ENCODE data around the gene XPO5.

XPO5 gene

GRCh38 chr6:43517505-43518357, 58.1 kb downstream of the XPO5 start:
- DNase-seq (ENCODE audit: low read depth in 2 of 2) = no peak

- peak; percentile 94 to 96 for DNase-seq (ENCODE audit: low read depth in 2 of 2)
Measured at GRCh38 chr6:43516697-43517504, 58.9 kb downstream of the XPO5 start, which contains the start of the genes POLR1C and YIPF3. POLR1C (plus strand) TSS chr6:43517089; CDS start chr6:43517110, 21 bp downstream. YIPF3 (minus strand) TSS chr6:43516926; CDS start chr6:43516807, 119 bp downstream.

- no peak for DNase-seq (ENCODE audit: low read depth in 2 of 2)
Measured at GRCh38 chr6:43516367-43516696, 59.5 kb downstream of the XPO5 start.

GRCh38 chr6:43515808-43516207, 60.0 kb downstream of the XPO5 start:
- DNase-seq (ENCODE audit: low read depth in 2 of 2) = no peak

- DNase-seq (ENCODE audit: low read depth in 2 of 2) = no peak
Measured at GRCh38 chr6:43511824-43512415, 63.9 kb downstream of the XPO5 start.

GRCh38 chr6:43510827-43511163, 65.0 kb downstream of the XPO5 start:
- no peak for DNase-seq (ENCODE audit: low read depth in 2 of 2)

GRCh38 chr6:43509984-43510826, 65.6 kb downstream of the XPO5 start, which contains the start of gene LRRC73:
LRRC73 (minus strand) TSS chr6:43510346; CDS start chr6:43509785, 561 bp downstream.
- DNase-seq (ENCODE audit: low read depth in 2 of 2) = peak; percentile 43 to 72

- DNase-seq (ENCODE audit: low read depth in 2 of 2) = no peak
Measured at GRCh38 chr6:43509142-43509983, 66.5 kb downstream of the XPO5 start.

- DNase-seq (ENCODE audit: low read depth in 2 of 2) = no peak
Measured at GRCh38 chr6:43508481-43509141, 67.2 kb downstream of the XPO5 start.

- peak; percentile 59 to 75 for DNase-seq (ENCODE audit: low read depth in 2 of 2)
Measured at GRCh38 chr6:43506667-43507471, 69.0 kb downstream of the XPO5 start.

GRCh38 chr6:43506171-43506570, 69.7 kb downstream of the XPO5 start:
- DNase-seq (ENCODE audit: low read depth in 2 of 2) = no peak

GRCh38 chr6:43505718-43506117, 70.1 kb downstream of the XPO5 start:
- no peak for DNase-seq (ENCODE audit: low read depth in 2 of 2)

- DNase-seq (ENCODE audit: low read depth in 2 of 2) = no peak
Measured at GRCh38 chr6:43504756-43505593, 70.9 kb downstream of the XPO5 start.

GRCh38 chr6:43503443-43503842, 72.4 kb downstream of the XPO5 start:
- no peak for DNase-seq (ENCODE audit: low read depth in 2 of 2)

GRCh38 chr6:43502666-43503065, 73.2 kb downstream of the XPO5 start:
- DNase-seq (ENCODE audit: low read depth in 2 of 2) = no peak

GRCh38 chr6:43500921-43501320, 74.9 kb downstream of the XPO5 start:
- DNase-seq (ENCODE audit: low read depth in 2 of 2) = no peak

- no peak for DNase-seq (ENCODE audit: low read depth in 2 of 2)
Measured at GRCh38 chr6:43499028-43499815, 76.6 kb downstream of the XPO5 start.

All from stimulated activated CD4-positive, alpha-beta T cell treated with anti-CD3 and anti-CD28 coated beads, Interleukin-15, amount 100 ng/mL, for 48 hours (primary cell).